Stimulated activated CD8-positive, alpha-beta memory T cell treated with anti-CD3 and anti-CD28 coated beads, Interleukin-12 subunit alpha, Interleukin-12 subunit beta, amount 100 ng/mL, for 24 hours (primary cell): ENCODE results near the gene SRC.

Experiments
- DNase-seq: peaks from one replicate; pipeline ENCODE4 v3.0.0-alpha.2; 2020; ENCODE audit errors: extremely low read depth

The SRC gene

GRCh38 chr20:37382482-37383120, 36.7 kb downstream of the SRC start:
- DNase-seq, result no peak

- no peak for DNase-seq
These were observed 37.5 kb downstream of the SRC start for GRCh38 chr20:37383229-37383989.

- peak; percentile 40 for DNase-seq
These were observed 38.8 kb downstream of the SRC start for GRCh38 chr20:37384683-37385174.

GRCh38 chr20:37385176-37385575, 39.2 kb downstream of the SRC start:
- no peak for DNase-seq

GRCh38 chr20:37385659-37386504, 39.9 kb downstream of the SRC start:
- DNase-seq, result no peak

- DNase-seq, result no peak
These were observed 40.7 kb downstream of the SRC start for GRCh38 chr20:37386505-37387251.

GRCh38 chr20:37387519-37388269, 41.8 kb downstream of the SRC start:
- DNase-seq, result no peak

- no peak for DNase-seq
These were observed 42.9 kb downstream of the SRC start for GRCh38 chr20:37388831-37389230.

- no peak for DNase-seq
These were observed 43.4 kb downstream of the SRC start for GRCh38 chr20:37389241-37389747.

GRCh38 chr20:37389844-37390275, 43.9 kb downstream of the SRC start:
- no peak for DNase-seq

GRCh38 chr20:37390503-37390890, 44.6 kb downstream of the SRC start:
- no peak for DNase-seq

- DNase-seq, result no peak
These were observed 45.1 kb downstream of the SRC start for GRCh38 chr20:37390891-37391525.

GRCh38 chr20:37392441-37393195, 46.7 kb downstream of the SRC start:
- DNase-seq, result no peak

GRCh38 chr20:37393196-37393862, 47.4 kb downstream of the SRC start:
- no peak for DNase-seq

GRCh38 chr20:37393863-37394542, 48.1 kb downstream of the SRC start:
- no peak for DNase-seq

- no peak for DNase-seq
These were observed 48.8 kb downstream of the SRC start for GRCh38 chr20:37394543-37395409.

GRCh38 chr20:37395410-37395797, 49.5 kb downstream of the SRC start:
- DNase-seq, result no peak
